ENCODE results near the gene A1BG. TPM values are rescaled to one million over a fixed set of nuclear protein-coding genes. Genes with fewer than 3 reads are reported as not detected.

The A1BG gene
- total and polyA plus RNA-seq, 2 of the 13 experiments (the other 11 are each of a cell fraction or from before 2014, with no cell fraction given) = 14.7 to 41.4 TPM

- TF ChIP-seq MAZ (IDR thresholded peaks at IDR 0.05; ENCODE audit: borderline replicate concordance, low read depth, low read length) = peak; percentile 33; the same call in 1 of the 2 replicates
- peak; percentile 26; the same call in 1 of the 2 replicates for TF ChIP-seq MAZ (CRISPR knock-in tag; IDR thresholded peaks at IDR 0.05; ENCODE audit: low read depth)
- peak; percentile 62; the same call in 1 of the 2 replicates for TF ChIP-seq NCOR1 (IDR thresholded peaks at IDR 0.05; ENCODE audit: borderline replicate concordance, low read length)
Observed at GRCh38 chr19:58352760-58353671, at the start of gene A1BG (continued).

GRCh38 chr19:58401840-58402421 is 48.6 kb upstream of the A1BG start:
- ATAC-seq = no peak
- in situ Hi-C loops (cut with HindIII; ENCODE audit: extremely low pct_ligation_motif_present, low pct_unique_long_range_greater_than_20kb) = no loop called here
- intact Hi-C loops (cut with micrococcal nuclease; ENCODE audit: unreplicated experiment) = loop anchor here (2.0 kb wide), 1 partner anchor 15 kb away; the partner anchor contains the start of gene RPS5
- peaks cover 51% of the 10 kb centered on the region for H3K4me1 ChIP-seq (ENCODE audit: insufficient read depth, low read length)
- POLR2A ChIA-PET = interaction anchor here (0.7 kb wide), 1 partner anchor 112 kb away, joined by 3 read pairs; no protein-coding TSS in a partner anchor
- DNase-seq (ENCODE audit: low spot score) = no peak
- TF ChIP-seq KDM1A (CRISPR knock-in tag; IDR thresholded peaks at IDR 0.05) = no peak
- TF ChIP-seq, protein P1, sequence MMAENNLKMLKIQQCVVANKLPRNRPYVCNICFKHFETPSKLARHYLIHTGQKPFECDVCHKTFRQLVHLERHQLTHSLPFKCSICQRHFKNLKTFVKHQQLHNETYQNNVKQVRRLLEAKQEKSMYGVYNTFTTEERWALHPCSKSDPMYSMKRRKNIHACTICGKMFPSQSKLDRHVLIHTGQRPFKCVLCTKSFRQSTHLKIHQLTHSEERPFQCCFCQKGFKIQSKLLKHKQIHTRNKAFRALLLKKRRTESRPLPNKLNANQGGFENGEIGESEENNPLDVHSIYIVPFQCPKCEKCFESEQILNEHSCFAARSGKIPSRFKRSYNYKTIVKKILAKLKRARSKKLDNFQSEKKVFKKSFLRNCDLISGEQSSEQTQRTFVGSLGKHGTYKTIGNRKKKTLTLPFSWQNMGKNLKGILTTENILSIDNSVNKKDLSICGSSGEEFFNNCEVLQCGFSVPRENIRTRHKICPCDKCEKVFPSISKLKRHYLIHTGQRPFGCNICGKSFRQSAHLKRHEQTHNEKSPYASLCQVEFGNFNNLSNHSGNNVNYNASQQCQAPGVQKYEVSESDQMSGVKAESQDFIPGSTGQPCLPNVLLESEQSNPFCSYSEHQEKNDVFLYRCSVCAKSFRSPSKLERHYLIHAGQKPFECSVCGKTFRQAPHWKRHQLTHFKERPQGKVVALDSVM (CRISPR knock-in tag; IDR thresholded peaks at IDR 0.05) = 0 out of 2 replicates have a peak, but pooled peaks have one; percentile 28
- no peak for FAIRE-seq
- H3K27ac ChIP-seq (ENCODE audit: extremely low read length, insufficient read depth, low read length) = peak overlapping the region; percentile 58
- H3K27me3 ChIP-seq (ENCODE audit: control insufficient read depth in 1 of 2, insufficient read depth in 2 of 2, low read length in 2 of 2) = no peaks in the 10 kb centered on the region
- peaks cover 5% of the 10 kb centered on the region for H3K79me2 ChIP-seq (ENCODE audit: insufficient read depth, low read length)
- no peaks in the 10 kb centered on the region for H3K9me3 ChIP-seq (ENCODE audit: low read length)
- no TSS peak for BruUV-seq (replicated peaks)
- peak overlapping the region; percentile 92 for H3K4me2 ChIP-seq (ENCODE audit: low read depth, low read length)
- WGBS (ENCODE audit: low lambda C conversion rate) = 27% methylated on average over 20 of the region's 23 CpGs
- CTCF ChIA-PET (ENCODE audit: low intra/inter-chr PET ratio, low total read pairs) = no interaction called here
- H3K9ac ChIP-seq (ENCODE audit: insufficient read depth, low read depth, low read length) = peak overlapping the region; percentile 71
- no peak overlapping the region for H2AFZ ChIP-seq (ENCODE audit: low read length)
- H4K20me1 ChIP-seq (ENCODE audit: insufficient read depth, low read length) = no peaks in the 10 kb centered on the region
- H3K4me3 ChIP-seq (replicated peaks in 1 of 3; ENCODE audit: insufficient read depth in 1 of 3, low read depth in 2 of 3, low read length in 3 of 3) = peak overlapping the region; percentile 68 to 85 (median 73)
- no peaks in the 10 kb centered on the region for H3K36me3 ChIP-seq (replicated peaks in 1 of 2; ENCODE audit: control insufficient read depth in 1 of 2, insufficient read depth in 2 of 2, low read length in 2 of 2)
